Stomach smooth muscle (tissue), 2 donors: ENCODE data around the gene MRPS27.
"Not testable (repeated sequence)": the region's sequence is repeated elsewhere in the genome, so short reads cannot be mapped to it uniquely, and the experiment has no call there.

ENCODE experiments used
- H3K27ac ChIP-seq: one replicate; pipeline ENCODE4 v1.7.0; 2013; ENCODE audit warnings: mild to moderate bottlenecking, low read length, inconsistent platforms
- H3K27me3 ChIP-seq, 2 donors: one replicate each; pipeline ENCODE4 v1.7.0; 2013; ENCODE audit warnings: low read length in 2 of 2; ENCODE audit not compliant: insufficient read depth in 2 of 2, control insufficient read depth in 1 of 2
- H3K36me3 ChIP-seq, 2 donors: one replicate each; pipeline ENCODE4 v1.7.0; 2013; ENCODE audit warnings: low read length in 2 of 2; ENCODE audit not compliant: control insufficient read depth in 2 of 2, insufficient read depth in 2 of 2
- H3K4me1 ChIP-seq: one replicate; pipeline ENCODE4 v1.7.0; 2013; ENCODE audit warnings: low read length; ENCODE audit not compliant: control insufficient read depth, insufficient read depth
- H3K4me3 ChIP-seq, 2 donors: one replicate each; pipeline ENCODE4 v1.7.0; 2013; ENCODE audit warnings: low read length in 2 of 2
- H3K9ac ChIP-seq, 2 donors: one replicate each; pipeline ENCODE4 v1.7.0; 2013; ENCODE audit warnings: low read length in 2 of 2, mild to moderate bottlenecking in 1 of 2
- H3K9me3 ChIP-seq, 2 donors: one replicate each; pipeline ENCODE4 v1.7.0; 2013; ENCODE audit warnings: low read length in 2 of 2; ENCODE audit not compliant: control insufficient read depth in 2 of 2
- donor health status: healthy.
- donor health status: Pancreatic carcinoma.

The MRPS27 gene

DNA sequence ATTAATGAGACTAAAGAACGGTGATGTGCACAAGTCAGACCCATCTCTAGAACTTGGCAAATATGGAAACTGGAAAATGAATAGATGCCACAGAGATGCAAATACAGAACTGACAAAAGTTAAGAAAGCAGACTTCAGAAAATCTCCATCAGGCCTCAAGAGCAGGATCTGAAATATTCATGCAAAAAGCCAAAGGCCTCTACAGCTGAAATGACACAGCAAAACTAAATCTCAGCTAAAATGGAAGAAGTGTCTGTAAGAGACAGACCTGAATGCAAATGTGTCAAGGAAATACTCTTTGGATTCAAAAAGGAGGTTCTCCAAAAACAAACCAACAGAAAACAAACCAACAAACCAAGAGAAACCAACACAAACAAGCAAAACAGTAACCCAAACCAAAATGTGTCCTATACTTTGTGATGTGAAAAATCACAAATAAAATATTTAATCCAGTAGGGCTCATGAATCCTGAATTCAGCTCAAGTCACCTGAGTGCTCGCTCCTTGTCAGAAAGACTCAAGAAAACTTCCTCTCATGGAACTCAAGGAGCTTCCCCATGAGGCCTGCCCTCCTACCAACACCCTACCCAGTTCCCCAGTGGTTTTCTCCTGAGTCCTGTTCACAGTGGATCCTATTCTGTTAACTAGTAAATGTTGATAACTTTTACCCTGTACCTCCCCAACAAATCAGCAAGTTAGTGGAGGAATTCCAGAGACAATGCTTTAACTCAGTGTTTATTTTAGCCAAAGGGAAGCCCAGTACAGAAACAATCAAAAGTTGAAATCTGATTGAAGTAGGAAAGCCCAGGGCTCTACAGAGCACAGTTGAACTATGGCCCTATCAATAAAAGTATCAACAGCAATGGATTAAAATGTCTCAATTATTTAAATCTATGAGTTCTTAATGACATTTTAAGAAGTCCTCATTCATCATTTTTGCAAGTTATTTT is 14.6 kb downstream of the MRPS27 start:
- Histone ChIP-seq H3K27ac (peak overlapping the region; percentile 42), H3K27me3 (no peaks in the 10 kb centered on the region), H3K9ac (no peak overlapping the region), H3K9me3 (no peaks in the 10 kb centered on the region), H3K36me3 (peaks cover 2 to 5% of the 10 kb centered on the region in 2 donors), H3K4me3 (no peak overlapping the region), H3K4me1 (peaks cover 7% of the 10 kb centered on the region)

DNA sequence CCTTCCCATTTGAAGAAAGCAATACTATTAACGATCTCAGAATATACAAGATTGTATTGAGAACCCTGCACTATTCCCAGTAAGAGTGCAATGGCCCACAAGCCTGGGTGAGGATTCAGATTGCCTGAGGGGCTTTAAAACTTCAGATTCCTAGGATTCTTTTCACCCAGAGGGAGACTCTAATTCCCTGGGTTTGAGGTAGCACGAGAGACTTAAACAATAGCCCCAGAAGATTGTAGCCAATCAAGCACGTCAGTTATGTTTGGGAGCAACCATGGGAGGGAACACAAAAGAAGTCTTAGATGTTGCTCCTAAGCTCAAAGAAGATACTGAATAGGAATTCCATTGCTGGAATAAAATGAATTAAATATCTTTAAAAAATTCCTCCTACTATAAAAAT is 17.9 kb downstream of the MRPS27 start:
- H3K27ac ChIP-seq: no peak overlapping the region
- no peak overlapping the region for H3K9ac ChIP-seq
- peaks cover 2% of the 10 kb centered on the region for H3K4me1 ChIP-seq
- no peak overlapping the region for H3K4me3 ChIP-seq
- H3K36me3 ChIP-seq: no peaks in the 10 kb centered on the region
- no peaks in the 10 kb centered on the region for H3K27me3 ChIP-seq
- H3K9me3 ChIP-seq: no peaks in the 10 kb centered on the region

DNA sequence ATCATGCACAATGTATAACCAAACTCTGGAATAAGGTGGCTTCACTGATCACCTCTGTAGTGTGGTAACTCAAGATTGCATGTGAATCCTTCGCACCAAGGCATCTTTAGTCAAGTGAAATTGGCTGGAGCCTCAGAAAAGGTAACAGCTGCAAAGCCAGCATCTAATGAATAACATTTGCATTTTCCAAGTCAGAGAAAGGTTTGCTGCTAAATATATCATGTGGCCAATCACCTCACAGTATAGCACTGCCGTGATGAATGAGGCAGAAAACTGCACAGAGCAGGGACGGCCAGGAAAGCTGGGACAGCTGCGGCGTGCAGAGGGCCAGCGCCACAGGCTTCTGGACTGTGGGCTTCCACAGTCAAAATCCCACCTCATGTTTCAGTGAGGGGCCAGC is 18.5 kb downstream of the MRPS27 start:
- no peaks in the 10 kb centered on the region for H3K4me1 ChIP-seq
- no peak overlapping the region for H3K4me3 ChIP-seq
- no peak overlapping the region for H3K9ac ChIP-seq
- H3K27ac ChIP-seq: no peak overlapping the region
- H3K27me3 ChIP-seq: no peaks in the 10 kb centered on the region
- no peaks in the 10 kb centered on the region for H3K36me3 ChIP-seq
- H3K9me3 ChIP-seq: no peaks in the 10 kb centered on the region

DNA sequence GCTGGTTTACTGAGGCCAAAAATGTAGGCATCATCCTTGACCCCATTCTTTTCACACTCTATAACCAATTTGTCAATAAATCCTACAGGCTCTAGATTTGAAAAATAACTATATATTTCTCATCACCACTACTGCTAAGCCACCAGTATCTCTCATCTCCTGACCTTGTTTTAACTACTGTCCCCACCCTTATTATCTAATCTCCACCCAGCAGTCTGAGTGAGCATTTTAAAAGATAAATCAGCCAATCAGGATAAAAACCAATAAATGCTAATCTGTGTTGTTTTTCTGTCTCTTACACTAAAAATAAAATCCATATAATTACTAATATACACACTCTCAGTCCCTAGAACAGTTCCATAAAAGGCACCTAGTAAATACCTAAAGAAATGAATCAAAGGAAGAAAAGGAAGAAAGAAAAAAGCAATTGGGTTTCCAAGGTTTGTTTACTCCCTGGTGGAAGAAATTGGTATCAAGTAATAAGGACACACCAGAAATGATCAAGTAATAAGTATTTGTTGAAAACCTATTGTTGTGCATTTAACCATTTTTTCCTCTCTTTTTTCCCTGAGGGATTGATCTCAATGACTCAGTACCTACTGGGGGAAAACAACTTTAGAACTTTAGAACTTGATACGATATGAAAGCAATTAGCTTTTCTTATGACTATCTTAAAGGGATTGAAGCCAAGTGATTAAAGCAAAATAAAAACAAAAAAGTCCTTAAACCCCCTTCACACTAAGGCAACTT is 19.3 kb downstream of the MRPS27 start:
- Histone ChIP-seq H3K36me3 (no peaks in the 10 kb centered on the region), H3K9ac (no peak overlapping the region), H3K27ac (no peak overlapping the region), H3K4me3 (no peak overlapping the region), H3K27me3 (no peaks in the 10 kb centered on the region), H3K4me1 (no peaks in the 10 kb centered on the region), H3K9me3 (no peaks in the 10 kb centered on the region)

DNA sequence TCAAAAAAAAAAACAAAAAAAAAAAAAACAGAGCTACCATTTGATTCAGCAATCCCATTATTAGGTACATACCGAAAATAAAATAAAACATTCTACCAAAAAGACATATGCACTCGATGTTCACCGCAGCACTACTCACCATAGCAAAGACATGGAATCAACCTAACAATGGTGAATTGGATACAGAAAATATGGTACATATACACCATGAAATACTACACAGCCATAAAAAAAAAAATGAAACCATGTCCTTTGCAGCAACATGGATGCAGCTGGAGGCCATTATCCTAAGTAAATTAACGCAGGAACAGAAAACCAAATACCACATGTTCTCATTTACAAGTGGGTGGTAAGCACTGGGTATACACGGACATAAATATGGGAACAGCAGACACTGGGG is 21.3 kb downstream of the MRPS27 start:
- H3K36me3 ChIP-seq: no peaks in the 10 kb centered on the region
- no peaks in the 10 kb centered on the region for H3K27me3 ChIP-seq
- H3K9me3 ChIP-seq: no peaks in the 10 kb centered on the region
- H3K4me3 ChIP-seq: no peak overlapping the region
- H3K27ac ChIP-seq: no peak overlapping the region
- no peaks in the 10 kb centered on the region for H3K4me1 ChIP-seq
- H3K9ac ChIP-seq: no peak overlapping the region

DNA sequence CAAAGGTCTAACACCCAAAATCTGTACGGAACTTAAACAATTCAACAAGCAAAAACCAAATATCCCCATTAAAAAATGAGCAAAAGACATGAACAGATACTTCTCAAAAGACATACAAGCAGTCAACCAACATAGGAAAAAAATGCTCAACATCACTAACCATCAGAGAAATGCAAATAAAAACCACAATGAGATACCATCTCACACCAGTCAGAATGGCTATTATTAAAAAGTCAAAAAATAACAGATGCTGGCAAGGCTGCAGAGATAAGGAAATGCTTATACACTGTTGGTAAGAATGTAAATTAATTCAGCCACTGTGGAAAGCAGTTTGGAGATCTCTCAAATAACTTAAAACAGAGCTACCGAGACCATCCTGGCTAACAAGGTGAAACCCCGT is 21.9 kb downstream of the MRPS27 start:
- H3K9me3 ChIP-seq, H3K9ac ChIP-seq, H3K36me3 ChIP-seq, H3K27me3 ChIP-seq, H3K27ac ChIP-seq, H3K4me3 ChIP-seq, H3K4me1 ChIP-seq: not testable (repeated sequence)

DNA sequence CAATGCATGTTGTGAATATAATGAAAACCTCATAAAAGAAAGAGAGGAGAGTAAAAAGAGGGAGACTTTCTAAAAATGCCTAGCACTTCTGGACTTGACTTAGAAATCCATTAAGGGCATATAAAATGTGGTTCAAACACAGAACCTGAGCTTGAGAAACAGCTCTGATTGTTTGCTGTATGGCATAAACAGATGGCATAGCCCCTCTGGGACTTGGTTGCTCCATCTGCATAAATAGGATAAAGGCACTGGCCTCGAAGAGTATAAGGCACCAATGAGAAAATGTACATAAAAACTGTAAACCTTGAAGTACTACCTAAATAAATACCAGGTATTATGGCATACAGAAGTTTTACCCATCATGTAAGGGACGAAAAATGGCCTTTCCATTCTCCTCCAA is 23.8 kb downstream of the MRPS27 start:
- peaks cover 3% of the 10 kb centered on the region for H3K4me1 ChIP-seq
- no peak overlapping the region for H3K27ac ChIP-seq
- H3K36me3 ChIP-seq: no peaks in the 10 kb centered on the region
- H3K9ac ChIP-seq: no peak overlapping the region
- H3K4me3 ChIP-seq: no peak overlapping the region
- no peaks in the 10 kb centered on the region for H3K9me3 ChIP-seq
- H3K27me3 ChIP-seq: no peaks in the 10 kb centered on the region

DNA sequence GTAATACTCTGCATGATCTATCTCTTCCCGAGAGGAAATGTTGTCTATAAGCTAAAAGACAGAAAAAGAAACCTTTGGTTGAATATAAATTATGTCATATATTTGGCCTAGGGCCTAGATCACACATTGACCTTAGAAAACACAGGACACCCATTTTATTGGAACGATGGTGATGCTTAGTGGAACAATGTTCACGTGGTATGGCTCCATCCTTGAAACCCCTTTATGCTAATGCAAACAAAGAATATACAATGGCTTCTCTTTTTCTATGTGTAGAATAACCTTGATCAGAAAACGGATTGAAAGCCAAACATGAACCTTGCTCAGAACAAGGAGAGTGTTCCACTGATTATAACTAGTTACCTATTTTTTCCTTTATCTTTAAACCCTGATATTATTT is 24.5 kb downstream of the MRPS27 start:
- Histone ChIP-seq H3K9ac (no peak overlapping the region), H3K27ac (no peak overlapping the region), H3K4me3 (no peak overlapping the region), H3K27me3 (no peaks in the 10 kb centered on the region), H3K4me1 (peaks cover 3% of the 10 kb centered on the region), H3K36me3 (peaks cover 0 to 2% of the 10 kb centered on the region in 2 donors), H3K9me3 (no peaks in the 10 kb centered on the region)

DNA sequence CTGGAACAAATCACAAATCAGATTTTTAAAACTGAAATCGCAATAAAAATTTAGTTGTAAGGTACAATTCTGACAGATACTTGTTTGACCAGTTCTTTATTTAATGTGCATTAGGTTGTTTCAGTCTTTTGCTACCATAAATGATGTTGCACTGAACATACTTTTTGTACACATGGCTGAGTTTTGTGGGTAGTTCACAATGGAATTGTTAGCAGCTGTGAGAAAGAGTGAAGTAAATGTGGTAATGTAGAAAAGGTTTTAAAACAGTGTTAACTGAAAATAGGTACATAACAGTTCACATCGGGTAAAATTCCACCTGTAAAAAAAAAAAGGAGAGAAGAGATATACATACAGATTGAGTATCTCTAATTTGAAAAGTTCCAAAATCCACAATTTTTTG is 25.6 kb downstream of the MRPS27 start:
- Histone ChIP-seq H3K4me3 (no peak overlapping the region), H3K36me3 (peaks cover 4 to 5% of the 10 kb centered on the region in 2 donors), H3K9ac (no peak overlapping the region), H3K27ac (no peak overlapping the region), H3K4me1 (peaks cover 3% of the 10 kb centered on the region), H3K9me3 (no peaks in the 10 kb centered on the region), H3K27me3 (no peaks in the 10 kb centered on the region)

DNA sequence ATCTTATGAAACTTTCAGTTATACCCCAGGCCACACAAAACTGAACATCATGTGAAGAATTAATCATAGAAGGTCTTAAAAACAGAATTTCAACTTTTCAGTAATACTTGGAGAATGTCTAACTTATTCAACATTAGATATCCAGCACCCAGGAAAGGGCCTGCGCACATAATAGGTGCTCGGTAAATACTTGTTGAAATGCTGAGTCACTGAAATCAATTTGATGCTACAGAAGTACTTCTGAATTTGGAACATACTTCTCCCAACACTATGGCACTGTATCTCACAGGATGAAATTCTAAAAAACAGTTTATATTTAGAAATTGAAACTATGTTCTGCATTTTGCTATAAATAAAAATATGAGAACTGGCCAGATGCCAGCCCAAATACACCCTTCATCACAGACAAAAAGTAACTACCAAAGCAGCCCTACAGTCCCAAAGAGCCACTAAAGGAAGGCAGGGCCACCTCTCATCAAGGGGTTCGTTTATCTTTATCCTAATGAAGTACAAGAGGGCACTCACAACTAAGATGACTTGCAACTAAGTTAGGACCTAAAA is 26.5 kb downstream of the MRPS27 start:
- no peaks in the 10 kb centered on the region for H3K27me3 ChIP-seq
- H3K9ac ChIP-seq: no peak overlapping the region
- peaks cover 6% of the 10 kb centered on the region for H3K4me1 ChIP-seq
- H3K36me3 ChIP-seq: peaks cover 4 to 5% of the 10 kb centered on the region in 2 donors
- H3K4me3 ChIP-seq: no peak overlapping the region
- no peak overlapping the region for H3K27ac ChIP-seq
- H3K9me3 ChIP-seq: no peaks in the 10 kb centered on the region
